HEK293 (cell line): ENCODE results near the gene NLK.

ENCODE experiments used
- CTCF ChIA-PET: fragments of 350-600 bp; formaldehyde crosslinking; extraction: SDS; loops from one replicate; lab custom pipeline; 2021; ENCODE audit warnings: antibody characterized with exemption; lab: Yijun Ruan, JAX
- POLR2A ChIA-PET: fragments of 300-600 bp; formaldehyde crosslinking; extraction: SDS; loops from one replicate; lab custom pipeline; 2020; ENCODE audit warnings: antibody characterized with exemption, inconsistent platforms; lab: Yijun Ruan, JAX
- H3K27ac ChIP-seq: fragments of 200-500 bp; sonication (Bioruptor generic); 2 replicates; pipeline ENCODE4 v1.5.1; 2014; ENCODE audit warnings: low read depth, low read length, control low read depth, inconsistent platforms; ENCODE audit errors: extremely low read depth
- H3K36me3 ChIP-seq, 2 experiments: fragments of 200-500 bp in 1 of 2; sonication (Bioruptor generic) in 1 of 2; 1 replicate in 1 of 2; 2 replicates in 1 of 2; pipeline ENCODE4 v1.5.1; 2014 to 2017; ENCODE audit warnings: inconsistent platforms in 2 of 2, low read length in 2 of 2; ENCODE audit not compliant: control insufficient read depth in 2 of 2, insufficient read depth in 1 of 2
- H3K4me1 ChIP-seq: fragments of 200-500 bp; sonication (Bioruptor generic); 2 replicates; pipeline ENCODE4 v1.5.1; 2014; ENCODE audit warnings: mild to moderate bottlenecking, low read length, inconsistent platforms; ENCODE audit not compliant: control insufficient read depth, insufficient read depth
- H3K4me3 ChIP-seq: 2 replicates; pipeline ENCODE4 v1.5.1; 2011; ENCODE audit warnings: low read depth, mild to moderate bottlenecking, control low read depth, low read length, moderate library complexity
- H3K9me3 ChIP-seq: fragments of 200-500 bp; sonication (Bioruptor generic); 2 replicates; pipeline ENCODE4 v1.5.1; 2014; ENCODE audit warnings: low read depth, low read length, inconsistent platforms; ENCODE audit not compliant: control insufficient read depth, insufficient read depth
- BCL11B ChIP-seq: fragments of 450-650 bp; formaldehyde crosslinking; IDR thresholded peaks from 2 replicates; pipeline ENCODE4 v1.5.1; 2016; ENCODE audit warnings: low read depth, missing biosample characterization, missing genetic modification characterization
- HOXA7 ChIP-seq: sonication (generic); formaldehyde crosslinking; IDR thresholded peaks from 2 replicates; pipeline ENCODE4 v1.8.1; 2022; ENCODE audit warnings: missing genetic modification reagents, borderline replicate concordance
- HOXC10 ChIP-seq: sonication (generic); formaldehyde crosslinking; IDR thresholded peaks from 2 replicates; pipeline ENCODE4 v1.8.1; 2023; ENCODE audit warnings: mild to moderate bottlenecking, missing genetic modification reagents
- KLF9 ChIP-seq: fragments of 450-650 bp; formaldehyde crosslinking; IDR thresholded peaks from 2 replicates; pipeline ENCODE4 v1.5.1; 2016; ENCODE audit warnings: missing biosample characterization, missing genetic modification characterization, low read depth
- PRDM1 ChIP-seq: fragments of 450-650 bp; formaldehyde crosslinking; IDR thresholded peaks from 2 replicates; pipeline ENCODE4; 2016; ENCODE audit warnings: missing biosample characterization, missing genetic modification characterization
- PRDM4 ChIP-seq: fragments of 450-650 bp; formaldehyde crosslinking; IDR thresholded peaks from 2 replicates; pipeline ENCODE4 v1.5.1; 2017; ENCODE audit warnings: missing biosample characterization, missing genetic modification characterization
- SP2 ChIP-seq: fragments of 450-650 bp; formaldehyde crosslinking; IDR thresholded peaks from 2 replicates; pipeline ENCODE4 v1.5.1; 2016; ENCODE audit warnings: missing biosample characterization, missing genetic modification characterization
- TRIM28 ChIP-seq: IDR thresholded peaks from 2 replicates; pipeline ENCODE4 v1.6.1; 2011; ENCODE audit warnings: low read length, control low read depth, borderline replicate concordance
- ZBTB17 ChIP-seq: fragments of 450-650 bp; formaldehyde crosslinking; IDR thresholded peaks from 2 replicates; pipeline ENCODE4 v1.5.1; 2016; ENCODE audit warnings: missing biosample characterization, missing genetic modification characterization
- ZBTB21 ChIP-seq: fragments of 450-650 bp; formaldehyde crosslinking; IDR thresholded peaks from 2 replicates; pipeline ENCODE4 v1.5.1; 2017; ENCODE audit warnings: missing biosample characterization, missing genetic modification characterization
- ZBTB48 ChIP-seq: fragments of 450-650 bp; formaldehyde crosslinking; IDR thresholded peaks from 2 replicates; pipeline ENCODE4 v1.5.1; 2016; ENCODE audit warnings: missing biosample characterization, missing genetic modification characterization
- ZBTB8A ChIP-seq: fragments of 450-650 bp; formaldehyde crosslinking; IDR thresholded peaks from 2 replicates; pipeline ENCODE4 v1.5.1; 2016; ENCODE audit warnings: missing biosample characterization, missing genetic modification characterization
- ZFP37 ChIP-seq: fragments of 450-650 bp; formaldehyde crosslinking; IDR thresholded peaks from 2 replicates; pipeline ENCODE4 v1.5.1; 2016; ENCODE audit warnings: missing biosample characterization, missing genetic modification characterization
- ZFP69B ChIP-seq: fragments of 450-650 bp; formaldehyde crosslinking; IDR thresholded peaks from 2 replicates; pipeline ENCODE4 v1.5.1; 2016; ENCODE audit warnings: missing biosample characterization, missing genetic modification characterization
- ZNF157 ChIP-seq: fragments of 450-650 bp; formaldehyde crosslinking; IDR thresholded peaks from 2 replicates; pipeline ENCODE4 v1.5.1; 2016; ENCODE audit warnings: missing biosample characterization, missing genetic modification characterization
- ZNF184 ChIP-seq: fragments of 450-650 bp; IDR thresholded peaks from 2 replicates; pipeline ENCODE4 v1.5.1; 2018; ENCODE audit warnings: missing biosample characterization, mild to moderate bottlenecking, missing genetic modification characterization
- ZNF202 ChIP-seq: fragments of 450-650 bp; formaldehyde crosslinking; IDR thresholded peaks from 2 replicates; pipeline ENCODE4 v1.5.1; 2016; ENCODE audit warnings: missing biosample characterization, missing genetic modification characterization, borderline replicate concordance
- ZNF335 ChIP-seq: fragments of 450-650 bp; formaldehyde crosslinking; conservative IDR thresholded peaks from 2 replicates; pipeline ENCODE4 v1.5.1; 2016; ENCODE audit warnings: missing biosample characterization, missing genetic modification characterization
- ZNF513 ChIP-seq: fragments of 450-650 bp; IDR thresholded peaks from 2 replicates; pipeline ENCODE4 v1.5.1; 2018; ENCODE audit warnings: missing biosample characterization, missing genetic modification characterization
- ZNF530 ChIP-seq: fragments of 450-650 bp; formaldehyde crosslinking; IDR thresholded peaks from 2 replicates; pipeline ENCODE4 v1.5.1; 2016; ENCODE audit warnings: low read depth, missing biosample characterization, missing genetic modification characterization
- ZNF549 ChIP-seq: fragments of 450-650 bp; IDR thresholded peaks from 2 replicates; pipeline ENCODE4 v1.5.1; 2018; ENCODE audit warnings: missing biosample characterization, missing genetic modification characterization, mild to moderate bottlenecking, inconsistent platforms, moderate library complexity
- ZNF624 ChIP-seq: fragments of 450-650 bp; formaldehyde crosslinking; IDR thresholded peaks from 2 replicates; pipeline ENCODE4 v1.5.1; 2017; ENCODE audit warnings: missing biosample characterization, missing genetic modification characterization
- ZNF629 ChIP-seq: fragments of 450-650 bp; formaldehyde crosslinking; IDR thresholded peaks from 2 replicates; pipeline ENCODE4 v1.5.1; 2017; ENCODE audit warnings: missing biosample characterization, missing genetic modification characterization
- ZNF658 ChIP-seq: fragments of 450-650 bp; formaldehyde crosslinking; IDR thresholded peaks from 2 replicates; pipeline ENCODE4; 2016; ENCODE audit warnings: missing biosample characterization, missing genetic modification characterization
- ZNF768 ChIP-seq: fragments of 450-650 bp; formaldehyde crosslinking; IDR thresholded peaks from 2 replicates; pipeline ENCODE4 v1.5.1; 2018; ENCODE audit warnings: missing biosample characterization, mild to moderate bottlenecking, missing genetic modification characterization
- ZNF791 ChIP-seq: fragments of 450-650 bp; formaldehyde crosslinking; IDR thresholded peaks from 2 replicates; pipeline ENCODE4 v1.5.1; 2016; ENCODE audit warnings: missing biosample characterization, missing genetic modification characterization
- ZNF843 ChIP-seq: fragments of 450-650 bp; formaldehyde crosslinking; IDR thresholded peaks from 2 replicates; pipeline ENCODE4 v1.5.1; 2016; ENCODE audit warnings: missing biosample characterization, missing genetic modification characterization
- ZSCAN23 ChIP-seq: fragments of 450-650 bp; formaldehyde crosslinking; IDR thresholded peaks from 2 replicates; pipeline ENCODE4 v1.5.1; 2016; ENCODE audit warnings: missing biosample characterization, missing genetic modification characterization
- ZSCAN5A ChIP-seq: fragments of 450-650 bp; formaldehyde crosslinking; IDR thresholded peaks from 2 replicates; pipeline ENCODE4 v1.5.1; 2016; ENCODE audit warnings: missing biosample characterization, missing genetic modification characterization
- TF ChIP-seq, protein P1 (sequence below): fragments of 450-650 bp; formaldehyde crosslinking; IDR thresholded peaks from 2 replicates; pipeline ENCODE4 v1.5.1; 2016; ENCODE audit warnings: missing biosample characterization, missing genetic modification characterization, low read depth

Gene NLK

DNA sequence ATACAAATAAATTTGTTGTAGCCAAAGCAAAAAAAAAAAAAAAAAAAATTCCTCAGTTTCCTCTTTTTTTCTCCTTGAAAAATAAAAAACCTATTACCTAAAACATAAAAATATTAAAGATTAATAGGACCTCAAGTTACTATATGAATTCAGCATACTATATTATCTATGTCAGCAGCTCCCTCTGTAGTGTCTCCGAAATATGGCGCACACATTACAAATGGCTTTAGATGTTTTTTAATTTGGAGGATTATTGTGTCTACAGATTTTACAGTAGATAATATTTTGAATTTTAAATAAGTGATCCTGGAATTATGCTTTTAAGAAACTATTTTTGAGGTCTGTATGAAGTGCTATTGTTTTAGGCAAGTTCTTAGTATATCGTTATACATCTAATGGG is 94.4 kb downstream of the NLK start (continued):
- no peak for TF ChIP-seq ZSCAN23 (tag by site-specific recombination)
- TF ChIP-seq ZNF513 (tag by site-specific recombination): no peak
- no peak for TF ChIP-seq ZFP37 (tag by site-specific recombination)
- no peak for TF ChIP-seq PRDM1 (tag by site-specific recombination)
- TF ChIP-seq ZBTB48 (tag by site-specific recombination): no peak
- TF ChIP-seq ZSCAN5A (tag by site-specific recombination): no peak
- TF ChIP-seq, all 188 proteins: peak for 0

DNA sequence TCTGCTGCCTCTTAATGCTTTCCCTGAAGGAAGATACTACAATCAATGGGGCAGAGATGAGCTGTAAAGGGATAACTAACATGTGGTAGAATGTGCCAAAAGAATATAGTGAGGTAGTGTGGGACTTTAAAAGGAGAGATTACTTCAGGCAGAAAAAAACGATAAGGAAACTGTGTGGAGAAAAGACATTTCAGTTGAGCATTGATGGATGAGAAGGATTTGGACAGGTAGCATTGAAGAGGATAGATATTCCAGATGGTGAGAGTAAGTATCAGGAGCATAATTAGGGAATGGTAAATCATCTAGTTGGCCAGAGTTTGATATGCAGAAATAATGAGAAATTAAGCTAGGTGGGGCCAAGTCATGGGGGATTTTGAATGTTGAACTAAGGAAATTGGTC is 97.3 kb downstream of the NLK start:
- H3K4me1 ChIP-seq: peaks cover 7% of the 10 kb centered on the region; the same call in 1 of the 2 replicates
- CTCF ChIA-PET: no interaction called here
- no peak overlapping the region for H3K4me3 ChIP-seq
- H3K9me3 ChIP-seq: no peaks in the 10 kb centered on the region
- no peak for TF ChIP-seq ZFP69B (tag by site-specific recombination)
- peak; percentile 90 for TF ChIP-seq ZBTB17
- no peak overlapping the region for H3K27ac ChIP-seq
- POLR2A ChIA-PET: no interaction called here
- H3K36me3 ChIP-seq: peaks cover 0 to 3% of the 10 kb centered on the region in 2 experiments; a peak in 2 of 3 replicates

DNA sequence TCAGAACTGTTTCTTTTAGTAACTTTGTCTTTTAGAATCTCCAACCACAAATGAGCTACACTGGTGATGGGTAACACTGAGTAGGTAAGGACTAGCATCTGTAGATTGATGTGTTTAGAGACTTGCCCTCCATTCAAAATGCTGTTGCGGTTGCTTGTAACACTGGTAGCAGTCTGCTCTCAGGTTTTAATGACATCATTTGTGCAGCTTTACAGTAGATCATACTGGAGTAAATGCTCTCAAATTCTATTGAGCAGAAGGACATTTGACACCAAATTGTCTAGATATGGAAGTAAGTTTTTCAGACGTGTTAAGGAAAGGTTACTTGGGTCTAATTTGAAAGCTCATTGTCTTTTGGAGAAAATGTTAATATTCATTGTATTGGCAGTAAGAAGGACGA is 98.8 kb downstream of the NLK start:
- ChIA-PET CTCF (interaction anchor here (0.6 to 0.9 kb wide), 2 partner anchors 247 to 336 kb away, joined by 3 to 5 read pairs; no protein-coding TSS in a partner anchor), POLR2A (interaction anchor here (0.7 kb wide), 1 partner anchor 100 kb away, joined by 3 read pairs; no protein-coding TSS in a partner anchor)
- Histone ChIP-seq H3K4me1 (peaks cover 7% of the 10 kb centered on the region; the same call in 1 of the 2 replicates), H3K27ac (no peak overlapping the region), H3K9me3 (no peaks in the 10 kb centered on the region), H3K4me3 (no peak overlapping the region), H3K36me3 (peaks cover 0 to 3% of the 10 kb centered on the region in 2 experiments; a peak in 2 of 3 replicates)
- TF ChIP-seq ZNF768 (tag by site-specific recombination) (no peak), HOXC10 (CRISPR knock-in tag) (no peak), PRDM1 (tag by site-specific recombination) (0 out of 2 replicates have a peak, but pooled peaks have one; percentile 7), HOXA7 (CRISPR knock-in tag) (no peak), ZNF202 (no peak), PRDM4 (tag by site-specific recombination) (0 out of 2 replicates have a peak, but pooled peaks have one; percentile 11), ZNF184 (tag by site-specific recombination) (no peak), ZBTB21 (peak; percentile 54; the same call in 1 of the 2 replicates), ZNF549 (tag by site-specific recombination) (no peak), ZNF843 (tag by site-specific recombination) (peak; percentile 82), TRIM28 (no peak), SP2 (tag by site-specific recombination) (no peak), ZNF791 (tag by site-specific recombination) (no peak), ZBTB8A (no peak), BCL11B (tag by site-specific recombination) (no peak), ZNF624 (tag by site-specific recombination) (no peak), KLF9 (no peak), ZNF658 (tag by site-specific recombination) (no peak), ZNF530 (tag by site-specific recombination) (no peak), ZNF335 (tag by site-specific recombination) (no peak), ZNF157 (tag by site-specific recombination) (no peak), ZNF629 (tag by site-specific recombination) (peak; percentile 79)
- TF ChIP-seq, protein P1, sequence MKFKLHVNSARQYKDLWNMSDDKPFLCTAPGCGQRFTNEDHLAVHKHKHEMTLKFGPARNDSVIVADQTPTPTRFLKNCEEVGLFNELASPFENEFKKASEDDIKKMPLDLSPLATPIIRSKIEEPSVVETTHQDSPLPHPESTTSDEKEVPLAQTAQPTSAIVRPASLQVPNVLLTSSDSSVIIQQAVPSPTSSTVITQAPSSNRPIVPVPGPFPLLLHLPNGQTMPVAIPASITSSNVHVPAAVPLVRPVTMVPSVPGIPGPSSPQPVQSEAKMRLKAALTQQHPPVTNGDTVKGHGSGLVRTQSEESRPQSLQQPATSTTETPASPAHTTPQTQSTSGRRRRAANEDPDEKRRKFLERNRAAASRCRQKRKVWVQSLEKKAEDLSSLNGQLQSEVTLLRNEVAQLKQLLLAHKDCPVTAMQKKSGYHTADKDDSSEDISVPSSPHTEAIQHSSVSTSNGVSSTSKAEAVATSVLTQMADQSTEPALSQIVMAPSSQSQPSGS: peak; percentile 95
